ENCODE measurements around the gene DCDC1. TPM values are rescaled to one million over a fixed set of nuclear protein-coding genes. Genes with fewer than 3 reads are reported as not detected.
A peak's percentile ranks its signal among the peaks of the same experiment; 100 is the strongest.

DCDC1 gene
- total and polyA plus RNA-seq, 12 donors, result 0.01 to 0.18 (median 0.09) TPM; not detected in 9

DNA sequence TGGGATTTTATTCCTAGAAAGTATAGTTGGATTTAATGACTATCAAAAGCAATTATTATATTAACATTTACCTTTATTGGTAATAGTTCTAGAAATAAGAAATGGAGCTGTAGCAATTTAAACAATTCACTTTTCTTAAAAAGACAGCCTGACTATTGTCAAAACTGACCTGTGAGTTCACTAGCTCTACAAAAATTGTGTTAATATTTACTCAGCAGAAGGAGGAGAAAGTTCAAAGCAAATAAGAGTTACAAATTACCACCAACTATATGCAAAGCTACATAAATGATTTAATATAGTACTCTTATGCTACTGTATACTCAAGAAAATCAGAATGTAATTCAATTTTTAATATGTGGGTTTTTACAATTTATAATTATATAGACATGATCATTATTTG lies 310.0 kb downstream of the DCDC1 start:
- Histone ChIP-seq H3K36me3 (no peaks in the 10 kb centered on the region), H3K9me3 (peaks cover 0 to 4% (median 0%) of the 10 kb centered on the region in 11 donors), H3K4me1 (no peaks in the 10 kb centered on the region), H3K27ac (no peak overlapping the region), H3K4me3 (no peak overlapping the region), H3K27me3 (no peaks in the 10 kb centered on the region)
- DNase-seq (no peak), ATAC-seq (no peak)
- intact Hi-C loops (cut with DNase I), result no loop called here
- TF ChIP-seq, protein P1, sequence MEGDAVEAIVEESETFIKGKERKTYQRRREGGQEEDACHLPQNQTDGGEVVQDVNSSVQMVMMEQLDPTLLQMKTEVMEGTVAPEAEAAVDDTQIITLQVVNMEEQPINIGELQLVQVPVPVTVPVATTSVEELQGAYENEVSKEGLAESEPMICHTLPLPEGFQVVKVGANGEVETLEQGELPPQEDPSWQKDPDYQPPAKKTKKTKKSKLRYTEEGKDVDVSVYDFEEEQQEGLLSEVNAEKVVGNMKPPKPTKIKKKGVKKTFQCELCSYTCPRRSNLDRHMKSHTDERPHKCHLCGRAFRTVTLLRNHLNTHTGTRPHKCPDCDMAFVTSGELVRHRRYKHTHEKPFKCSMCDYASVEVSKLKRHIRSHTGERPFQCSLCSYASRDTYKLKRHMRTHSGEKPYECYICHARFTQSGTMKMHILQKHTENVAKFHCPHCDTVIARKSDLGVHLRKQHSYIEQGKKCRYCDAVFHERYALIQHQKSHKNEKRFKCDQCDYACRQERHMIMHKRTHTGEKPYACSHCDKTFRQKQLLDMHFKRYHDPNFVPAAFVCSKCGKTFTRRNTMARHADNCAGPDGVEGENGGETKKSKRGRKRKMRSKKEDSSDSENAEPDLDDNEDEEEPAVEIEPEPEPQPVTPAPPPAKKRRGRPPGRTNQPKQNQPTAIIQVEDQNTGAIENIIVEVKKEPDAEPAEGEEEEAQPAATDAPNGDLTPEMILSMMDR (IDR thresholded peaks at IDR 0.05), result no peak

DNA sequence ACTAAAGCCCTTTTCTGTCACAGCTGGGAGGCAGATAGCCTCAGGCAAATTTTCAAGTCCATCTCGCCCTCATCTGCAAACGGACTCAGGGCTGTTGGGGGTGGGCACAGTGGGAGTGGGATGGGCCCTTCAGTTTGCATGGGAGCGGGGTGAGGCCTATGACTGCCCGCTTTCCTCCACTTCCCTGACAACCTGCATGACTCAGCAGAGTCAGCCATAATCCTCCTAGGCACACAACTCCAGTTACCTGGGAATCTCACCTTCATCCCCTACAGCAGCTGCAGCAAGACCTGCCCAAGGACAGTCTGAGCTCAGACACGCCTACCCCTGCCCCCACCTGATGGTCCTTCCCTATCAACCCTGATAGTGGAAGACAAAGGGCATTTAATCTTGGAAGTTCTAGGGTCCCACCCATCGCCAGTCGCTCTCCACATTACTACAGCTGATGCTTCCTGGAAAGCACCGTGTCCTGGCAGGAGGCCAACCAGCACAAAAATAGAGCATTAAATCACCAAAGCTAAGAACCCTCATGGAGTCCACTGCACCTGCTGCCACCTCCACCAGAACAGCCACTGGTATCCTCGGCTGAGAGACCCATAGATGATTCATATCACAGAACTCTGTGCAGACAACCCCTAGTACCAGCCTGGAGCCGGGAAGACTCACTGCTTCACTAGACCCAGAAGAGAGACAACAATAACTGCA lies 319.3 kb downstream of the DCDC1 start:
- ATAC-seq (no peak), DNase-seq (peak in 1 of 2 donors; percentile 12)
- intact Hi-C loops (cut with DNase I), result no loop called here
- H3K9me3 ChIP-seq, result peaks cover 0 to 34% (median 0%) of the 10 kb centered on the region in 11 donors
- no peaks in the 10 kb centered on the region for H3K4me1 ChIP-seq
- H3K27ac ChIP-seq, result no peak overlapping the region
- no peak overlapping the region for H3K4me3 ChIP-seq
- TF ChIP-seq, protein P1 (IDR thresholded peaks at IDR 0.05), result no peak
- H3K27me3 ChIP-seq, result no peaks in the 10 kb centered on the region
- 37 to 52% methylated on average over 10 of the region's 10 CpGs for WGBS, 2 donors
- no peaks in the 10 kb centered on the region for H3K36me3 ChIP-seq

DNA sequence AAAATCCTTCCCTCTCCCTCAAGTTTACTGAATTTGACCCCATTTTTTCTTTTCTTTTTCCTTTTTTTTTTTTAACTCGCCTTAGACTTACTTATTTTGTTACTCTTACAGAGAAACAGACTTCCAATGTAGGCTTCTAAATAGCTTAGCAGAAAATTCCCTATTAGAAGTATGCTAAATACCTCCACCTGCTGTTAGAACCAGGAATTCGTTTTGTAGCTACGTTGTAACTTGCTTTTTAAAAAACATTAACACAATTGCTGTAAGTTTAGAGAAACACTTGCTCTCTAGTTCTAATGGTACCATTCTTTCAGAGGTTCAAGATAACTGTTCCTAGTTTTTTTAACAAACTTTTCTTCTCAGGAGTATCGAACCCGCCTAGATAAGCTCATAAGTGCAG lies 324.2 kb downstream of the DCDC1 start:
- Histone ChIP-seq H3K4me3 (no peak overlapping the region), H3K4me1 (no peaks in the 10 kb centered on the region), H3K27ac (no peak overlapping the region), H3K36me3 (no peaks in the 10 kb centered on the region), H3K27me3 (no peaks in the 10 kb centered on the region), H3K9me3 (no peaks in the 10 kb centered on the region)
- DNase-seq, result no peak
- no peak for ATAC-seq
- TF ChIP-seq, protein P1 (IDR thresholded peaks at IDR 0.05), result peak in 7 of 9 donors; percentile 23 to 50 (median 31)
- intact Hi-C loops (cut with DNase I), result loop anchor here in 4 of 10 donors (1.0 to 10.0 kb wide), 3 partner anchors 81 to 91 kb away; no protein-coding TSS in a partner anchor
- WGBS, 2 donors, result 29 to 35% methylated on average over 5 of the region's 5 CpGs

DNA sequence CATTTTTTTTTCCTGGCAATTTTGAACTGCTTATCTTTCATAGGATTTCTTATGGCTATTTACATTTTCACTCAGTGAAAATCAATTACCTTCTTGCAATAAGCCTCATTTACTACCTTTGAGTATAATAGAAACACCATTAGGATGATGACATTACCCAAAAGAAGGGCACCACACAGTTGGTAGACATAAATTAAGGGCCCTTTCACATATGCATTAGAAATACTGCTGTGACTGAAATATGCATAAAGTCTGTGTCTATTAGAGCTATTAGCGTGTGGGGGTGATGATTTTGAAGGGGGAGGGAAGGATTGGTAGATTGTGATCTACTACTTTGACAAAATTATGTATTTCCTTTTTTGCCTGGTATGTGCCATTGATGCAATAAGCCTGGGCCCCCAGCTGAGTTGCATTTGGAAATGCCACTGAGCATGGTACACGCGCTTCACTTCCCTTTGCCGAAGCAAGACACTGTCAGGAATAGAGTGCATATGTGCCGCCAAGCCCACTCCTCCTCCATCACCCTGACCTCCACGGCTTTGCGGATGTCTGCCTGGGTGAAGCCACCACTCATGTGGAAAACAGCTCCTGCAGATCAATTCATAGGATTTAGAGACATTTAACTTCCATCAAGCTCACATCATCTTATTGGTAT lies 339.3 kb downstream of the DCDC1 start:
- Histone ChIP-seq H3K27ac (no peak overlapping the region), H3K4me1 (no peaks in the 10 kb centered on the region), H3K4me3 (no peak overlapping the region), H3K9me3 (no peaks in the 10 kb centered on the region), H3K27me3 (no peaks in the 10 kb centered on the region), H3K36me3 (no peaks in the 10 kb centered on the region)
- TF ChIP-seq, protein P1 (IDR thresholded peaks at IDR 0.05), result no peak
- ATAC-seq, result no peak
- WGBS, 2 donors, result 76 to 78% methylated on average over 7 of the region's 7 CpGs
- DNase-seq, result no peak
- intact Hi-C loops (cut with DNase I), result no loop called here

Data from heart right ventricle (tissue), 16 donors.